ENCODE data around the gene SLC22A7.

SLC22A7 gene, protein sequence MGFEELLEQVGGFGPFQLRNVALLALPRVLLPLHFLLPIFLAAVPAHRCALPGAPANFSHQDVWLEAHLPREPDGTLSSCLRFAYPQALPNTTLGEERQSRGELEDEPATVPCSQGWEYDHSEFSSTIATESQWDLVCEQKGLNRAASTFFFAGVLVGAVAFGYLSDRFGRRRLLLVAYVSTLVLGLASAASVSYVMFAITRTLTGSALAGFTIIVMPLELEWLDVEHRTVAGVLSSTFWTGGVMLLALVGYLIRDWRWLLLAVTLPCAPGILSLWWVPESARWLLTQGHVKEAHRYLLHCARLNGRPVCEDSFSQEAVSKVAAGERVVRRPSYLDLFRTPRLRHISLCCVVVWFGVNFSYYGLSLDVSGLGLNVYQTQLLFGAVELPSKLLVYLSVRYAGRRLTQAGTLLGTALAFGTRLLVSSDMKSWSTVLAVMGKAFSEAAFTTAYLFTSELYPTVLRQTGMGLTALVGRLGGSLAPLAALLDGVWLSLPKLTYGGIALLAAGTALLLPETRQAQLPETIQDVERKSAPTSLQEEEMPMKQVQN

DNA sequence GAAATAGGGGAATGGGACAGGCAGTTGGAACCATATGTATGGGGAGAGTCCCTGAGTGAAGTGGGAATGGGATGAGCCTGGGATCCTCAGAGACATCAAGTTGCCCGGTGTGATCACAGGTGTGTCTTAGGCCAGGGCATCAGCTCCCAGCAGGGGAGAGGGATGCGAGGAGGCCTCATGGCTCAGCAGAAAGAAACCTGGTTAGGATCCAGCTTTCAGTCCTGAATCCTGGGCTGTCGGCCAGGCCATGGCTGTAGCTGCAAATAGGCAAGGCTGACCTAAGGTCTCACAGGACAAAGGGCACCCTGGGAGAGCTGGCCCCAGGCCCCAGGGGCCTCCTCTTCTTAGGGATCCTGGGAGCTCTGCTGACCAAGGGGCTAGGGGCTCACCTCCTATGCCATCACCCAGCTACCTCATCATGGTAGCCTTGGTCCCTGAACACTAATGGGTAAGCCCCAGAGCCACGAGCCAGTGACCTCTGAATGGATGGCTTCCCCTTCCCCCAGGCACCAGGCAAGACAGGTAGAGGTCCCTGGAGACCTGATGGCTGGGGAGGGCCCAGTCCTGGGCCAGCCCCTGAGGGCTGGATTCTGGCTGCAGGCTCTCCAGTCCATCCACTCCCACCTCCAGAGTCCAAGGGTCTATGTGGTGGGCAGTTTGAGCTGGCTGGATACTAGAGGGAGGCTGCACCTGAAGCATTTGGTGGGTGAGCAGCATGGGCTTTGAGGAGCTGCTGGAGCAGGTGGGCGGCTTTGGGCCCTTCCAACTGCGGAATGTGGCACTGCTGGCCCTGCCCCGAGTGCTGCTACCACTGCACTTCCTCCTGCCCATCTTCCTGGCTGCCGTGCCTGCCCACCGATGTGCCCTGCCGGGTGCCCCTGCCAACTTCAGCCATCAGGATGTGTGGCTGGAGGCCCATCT, at the start of gene SLC22A7:
TSS of gene SLC22A7 (plus strand) at position 617 of the 921 bp plus-strand sequence. CDS start at position 716, 99 bp downstream.
- DNase-seq = no peak

DNA sequence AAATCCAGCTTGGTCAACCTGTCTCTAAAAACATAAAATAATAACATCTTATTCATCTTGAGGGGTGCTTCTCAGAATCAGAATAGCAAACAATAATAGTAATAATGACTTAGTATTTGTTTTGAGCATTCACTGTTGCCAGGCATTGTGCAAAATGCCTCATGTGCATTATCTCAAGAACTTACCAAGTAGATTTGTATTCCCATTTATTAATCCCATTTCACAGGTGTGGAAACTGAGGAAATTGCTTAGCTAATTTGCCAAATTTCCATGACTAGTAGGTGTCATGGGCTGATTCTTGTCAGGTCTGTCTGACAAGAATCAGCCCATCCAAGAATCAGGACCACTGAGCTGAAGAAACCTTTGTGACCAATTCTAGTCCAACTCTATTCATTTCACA, 49.3 kb upstream of the SLC22A7 start:
- no peak for DNase-seq

DNA sequence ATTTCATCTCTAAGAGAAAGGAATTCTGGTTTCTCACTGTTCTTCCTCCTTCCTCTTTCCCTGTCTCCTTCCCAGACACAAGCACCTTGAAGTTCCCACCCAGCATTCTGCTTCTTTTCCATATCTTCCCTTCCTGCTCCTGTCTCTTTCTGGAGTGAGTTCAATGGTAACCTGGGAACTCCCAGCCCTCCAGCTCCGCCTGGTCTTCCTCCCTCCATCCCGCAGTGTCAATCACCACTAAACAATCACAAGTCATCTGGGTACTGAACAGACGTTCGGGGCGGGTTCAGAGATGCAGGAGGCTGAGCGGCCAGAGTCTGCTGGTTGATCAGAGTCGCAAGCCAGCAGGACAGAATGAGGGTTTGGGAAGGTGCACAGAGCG, 47.1 kb upstream of the SLC22A7 start:
- no peak for DNase-seq

DNA sequence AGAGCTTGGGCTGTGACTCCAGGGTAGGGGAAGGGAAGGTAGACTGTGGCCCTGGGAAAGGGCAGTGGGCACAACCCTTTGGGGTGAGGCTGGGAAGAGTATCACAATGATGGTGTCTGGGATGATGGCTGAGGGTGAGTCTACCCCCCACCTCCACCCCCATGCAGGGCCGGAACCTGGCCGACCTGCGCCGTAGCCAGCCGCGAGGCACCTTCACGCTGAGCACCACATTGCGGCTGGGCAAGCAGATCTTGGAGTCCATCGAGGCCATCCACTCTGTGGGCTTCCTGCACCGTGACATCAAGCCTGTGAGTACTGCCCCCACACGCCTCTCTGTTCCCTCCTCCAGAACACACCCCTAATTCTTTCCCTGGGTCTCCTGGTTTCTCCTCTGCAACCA, 44.7 kb upstream of the SLC22A7 start:
- no peak for DNase-seq

DNA sequence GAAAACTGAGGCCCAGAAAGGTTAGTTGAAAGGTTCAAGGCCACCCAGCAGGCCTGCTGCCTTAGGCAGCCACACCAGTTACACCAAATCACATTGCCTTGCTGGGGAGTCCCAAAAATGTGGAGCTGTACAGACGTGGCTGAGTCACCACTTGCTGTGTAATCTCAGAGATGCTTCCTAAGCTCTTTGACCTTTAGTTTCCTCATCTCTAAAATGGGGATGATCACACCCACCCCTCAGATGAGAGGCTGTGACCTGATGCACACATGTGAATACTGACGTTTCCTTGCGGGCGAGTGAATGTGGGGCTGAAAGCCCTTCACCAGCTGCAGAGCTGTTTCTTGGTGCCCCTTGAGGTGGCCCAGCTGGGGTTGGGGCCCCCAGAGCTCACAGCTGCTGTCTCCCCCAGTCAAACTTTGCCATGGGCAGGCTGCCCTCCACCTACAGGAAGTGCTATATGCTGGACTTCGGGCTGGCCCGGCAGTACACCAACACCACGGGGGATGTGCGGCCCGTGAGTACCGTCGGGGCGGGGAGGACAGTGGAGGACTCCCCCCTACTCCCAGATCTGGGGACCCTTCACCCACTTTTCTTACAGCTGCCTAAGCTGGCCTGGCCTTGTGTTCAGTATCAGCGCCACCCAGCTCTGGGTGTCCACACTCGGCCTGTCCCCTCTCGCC, 43.8 kb upstream of the SLC22A7 start:
- DNase-seq = no peak

DNA sequence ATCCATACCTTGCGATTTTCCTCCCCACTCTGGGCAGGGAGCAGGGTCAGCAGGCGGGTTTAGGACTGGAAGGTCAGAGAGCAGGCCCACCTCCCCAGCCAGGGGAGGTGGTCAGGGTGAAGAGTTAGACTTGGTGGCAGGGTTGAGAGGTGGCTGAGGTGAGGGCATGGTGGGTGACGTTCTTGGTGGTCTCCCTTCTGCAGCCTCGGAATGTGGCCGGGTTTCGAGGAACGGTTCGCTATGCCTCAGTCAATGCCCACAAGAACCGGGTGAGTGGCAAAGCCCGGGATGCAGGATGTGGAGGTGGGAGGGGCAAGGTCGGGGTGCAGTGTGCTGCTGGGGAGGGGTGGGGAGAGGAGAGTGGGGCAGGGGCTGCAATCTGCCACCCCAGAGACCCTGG, 43.2 kb upstream of the SLC22A7 start:
- DNase-seq = no peak

DNA sequence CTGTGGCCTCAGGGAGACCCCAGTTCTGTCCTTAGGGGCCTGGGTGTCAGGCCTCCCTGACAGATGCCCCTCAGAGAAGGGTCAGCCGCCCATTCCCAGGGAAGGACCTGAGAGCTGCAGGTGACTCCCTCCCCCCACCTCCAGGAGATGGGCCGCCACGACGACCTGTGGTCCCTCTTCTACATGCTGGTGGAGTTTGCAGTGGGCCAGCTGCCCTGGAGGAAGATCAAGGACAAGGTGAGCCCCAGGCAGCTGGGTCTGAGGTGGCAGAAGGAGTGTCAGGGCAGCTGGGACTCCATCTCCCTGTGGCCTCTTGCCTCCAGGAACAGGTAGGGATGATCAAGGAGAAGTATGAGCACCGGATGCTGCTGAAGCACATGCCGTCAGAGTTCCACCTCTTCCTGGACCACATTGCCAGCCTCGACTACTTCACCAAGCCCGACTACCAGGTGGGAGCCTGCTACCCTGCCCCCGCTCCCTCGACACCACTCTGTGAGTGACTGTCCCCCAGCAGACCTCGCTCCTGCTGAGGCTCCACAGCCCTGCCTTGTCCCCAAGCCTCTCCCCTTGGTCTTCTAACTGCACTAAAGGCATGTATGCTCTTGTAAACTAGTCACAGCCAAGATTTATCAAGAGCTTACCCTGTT, 42.5 kb upstream of the SLC22A7 start:
- no peak for DNase-seq

DNA sequence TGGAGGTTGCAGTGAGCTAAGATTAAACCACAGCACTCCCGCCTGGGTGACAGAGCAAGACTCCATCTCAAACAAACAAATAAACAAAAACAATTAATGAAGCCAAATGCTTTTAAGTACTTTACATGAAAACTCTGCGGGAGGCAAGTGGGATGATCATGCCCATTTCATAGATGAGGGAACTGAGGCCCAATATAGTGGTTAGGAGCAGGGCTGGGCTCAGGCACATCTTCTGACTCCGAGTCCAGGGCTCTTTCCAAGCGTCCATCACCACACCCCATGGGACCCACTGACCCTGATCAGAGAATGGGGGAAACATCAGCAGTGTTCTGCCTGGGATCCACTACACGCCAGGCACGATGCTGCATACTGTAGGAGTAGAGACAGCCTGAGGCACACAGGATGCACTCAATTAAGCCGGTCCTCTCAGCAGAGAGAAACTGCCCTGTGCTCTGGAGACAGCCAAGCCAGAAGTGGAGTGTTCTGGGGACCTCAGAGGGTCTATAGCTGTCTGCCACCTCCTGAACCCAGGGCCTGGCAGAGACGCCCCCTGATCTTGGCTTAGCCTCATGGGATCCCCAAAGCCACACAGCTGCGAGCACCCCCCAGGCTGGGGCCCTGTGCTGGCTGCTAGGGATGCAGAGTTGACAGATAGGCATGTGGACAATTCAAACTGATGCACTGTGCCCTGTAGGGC, 41.2 kb upstream of the SLC22A7 start:
- no peak for DNase-seq

DNA sequence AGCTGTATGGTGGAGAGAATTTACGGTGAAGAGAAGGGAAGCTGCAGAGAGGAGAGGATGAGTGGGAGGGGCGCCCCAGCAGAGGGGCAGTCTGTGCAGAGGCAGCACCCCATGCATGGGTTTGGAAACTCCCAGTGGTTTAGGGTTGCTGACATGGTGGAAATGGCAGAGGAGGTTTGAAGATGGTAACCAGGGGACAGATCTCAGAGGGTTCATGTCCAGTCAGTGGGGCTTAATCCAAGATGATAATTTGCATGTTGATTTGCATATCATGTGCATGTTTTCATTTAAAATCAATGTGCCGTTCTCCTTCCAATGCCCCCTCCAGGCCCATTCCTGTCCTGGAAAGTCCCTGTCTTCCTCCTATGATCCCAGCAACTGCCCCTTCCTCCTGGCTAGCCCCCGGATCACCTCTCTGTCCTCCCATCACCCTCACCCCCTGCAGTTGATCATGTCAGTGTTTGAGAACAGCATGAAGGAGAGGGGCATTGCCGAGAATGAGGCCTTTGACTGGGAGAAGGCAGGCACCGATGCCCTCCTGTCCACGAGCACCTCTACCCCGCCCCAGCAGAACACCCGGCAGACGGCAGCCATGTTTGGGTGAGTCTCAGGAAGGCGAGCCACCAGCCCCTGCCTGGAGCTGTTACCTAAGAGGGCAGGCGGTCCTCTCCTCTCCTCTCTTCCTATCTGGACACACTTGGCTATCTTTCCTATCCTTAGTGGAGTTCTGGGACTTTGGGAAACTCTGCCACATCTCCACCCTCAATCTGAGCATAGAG, 40.5 kb upstream of the SLC22A7 start:
- DNase-seq = no peak

DNA sequence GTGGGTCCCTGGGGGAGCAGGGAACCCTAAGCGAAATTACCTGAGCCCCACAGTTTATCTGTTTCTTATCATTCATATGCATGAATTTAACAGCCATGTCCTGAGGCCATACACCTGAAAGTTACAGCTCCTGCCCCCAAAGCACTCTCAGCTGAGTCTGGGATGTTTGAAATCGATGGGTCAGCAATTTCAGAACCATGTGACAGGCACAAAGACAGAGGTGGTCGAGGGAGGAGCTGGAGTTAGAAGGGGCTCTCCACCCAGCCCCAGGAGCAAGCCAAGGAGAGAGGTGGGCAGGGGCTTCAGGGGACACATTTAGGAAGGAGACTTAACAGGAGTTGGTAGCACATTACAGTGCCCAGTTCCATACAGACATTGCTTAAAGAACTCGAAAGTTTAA, 39.9 kb upstream of the SLC22A7 start:
- DNase-seq = no peak

DNA sequence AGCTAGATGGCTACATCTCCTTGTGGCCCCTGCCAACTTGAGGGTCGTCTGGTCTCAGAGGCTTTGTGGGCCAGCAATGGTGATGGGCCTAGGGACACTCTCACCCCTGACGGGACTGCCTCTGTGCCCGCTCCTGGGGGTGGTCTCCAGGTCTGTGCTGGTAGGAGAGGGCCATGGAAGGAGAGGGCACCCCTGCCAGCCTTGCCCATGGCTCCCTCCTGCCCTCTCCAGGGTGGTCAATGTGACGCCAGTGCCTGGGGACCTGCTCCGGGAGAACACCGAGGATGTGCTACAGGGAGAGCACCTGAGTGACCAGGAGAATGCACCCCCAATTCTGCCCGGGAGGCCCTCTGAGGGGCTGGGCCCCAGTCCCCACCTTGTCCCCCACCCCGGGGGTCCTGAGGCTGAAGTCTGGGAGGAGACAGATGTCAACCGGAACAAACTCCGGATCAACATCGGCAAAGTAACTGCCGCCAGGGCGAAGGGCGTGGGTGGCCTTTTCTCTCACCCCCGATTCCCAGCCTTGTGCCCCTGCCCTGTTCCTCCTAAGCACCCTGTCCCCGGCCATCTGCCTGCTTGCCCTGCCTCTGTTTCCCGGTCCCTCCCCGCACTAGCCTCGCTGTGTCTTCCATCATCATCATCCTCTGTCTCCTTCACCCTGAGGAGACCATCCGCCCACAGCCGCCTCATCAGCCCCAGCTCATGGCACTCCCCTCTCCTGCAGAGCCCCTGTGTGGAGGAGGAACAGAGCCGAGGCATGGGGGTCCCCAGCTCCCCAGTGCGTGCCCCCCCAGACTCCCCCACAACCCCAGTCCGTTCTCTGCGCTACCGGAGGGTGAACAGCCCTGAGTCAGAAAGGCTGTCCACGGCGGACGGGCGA, 39.0 kb upstream of the SLC22A7 start:
- DNase-seq = no peak

DNA sequence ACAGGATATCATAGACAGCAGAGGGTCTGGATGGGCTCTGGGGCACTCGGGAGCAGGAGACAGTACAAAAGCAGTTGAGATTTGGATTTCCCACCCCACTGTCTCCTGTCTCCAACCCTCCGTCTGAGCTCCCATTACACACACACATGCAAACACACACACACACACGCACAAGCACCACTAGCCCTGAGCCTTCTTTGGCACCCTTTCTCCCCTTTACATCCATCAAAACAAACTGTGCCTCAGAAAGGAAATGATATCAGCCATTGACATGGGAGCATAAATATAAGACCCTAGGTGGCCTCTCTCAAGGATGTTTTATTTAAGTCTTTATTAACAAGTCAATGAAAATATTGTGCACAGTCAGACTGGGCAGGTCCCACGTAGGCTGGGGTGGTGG, 37.3 kb upstream of the SLC22A7 start:
- no peak for DNase-seq

DNA sequence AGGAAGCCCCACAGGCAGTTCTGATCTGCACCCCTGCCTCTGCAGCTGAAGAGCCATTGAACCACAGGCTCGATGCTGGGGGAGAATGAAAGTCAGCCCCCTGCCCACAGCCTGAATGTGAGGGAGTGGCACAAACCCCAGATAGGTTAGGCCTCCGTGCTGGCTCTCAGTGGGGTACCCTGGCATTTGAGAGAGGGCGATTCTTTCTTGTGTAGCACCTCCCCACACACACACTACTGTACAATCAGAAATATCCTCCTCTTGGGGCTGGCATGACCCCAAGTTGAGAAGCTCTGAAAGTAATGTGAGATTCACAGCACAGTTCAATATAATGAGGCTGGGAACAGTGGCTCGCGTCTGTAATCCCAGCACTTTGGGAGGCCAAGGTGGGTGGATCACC, 36.9 kb upstream of the SLC22A7 start:
- no peak for DNase-seq

DNA sequence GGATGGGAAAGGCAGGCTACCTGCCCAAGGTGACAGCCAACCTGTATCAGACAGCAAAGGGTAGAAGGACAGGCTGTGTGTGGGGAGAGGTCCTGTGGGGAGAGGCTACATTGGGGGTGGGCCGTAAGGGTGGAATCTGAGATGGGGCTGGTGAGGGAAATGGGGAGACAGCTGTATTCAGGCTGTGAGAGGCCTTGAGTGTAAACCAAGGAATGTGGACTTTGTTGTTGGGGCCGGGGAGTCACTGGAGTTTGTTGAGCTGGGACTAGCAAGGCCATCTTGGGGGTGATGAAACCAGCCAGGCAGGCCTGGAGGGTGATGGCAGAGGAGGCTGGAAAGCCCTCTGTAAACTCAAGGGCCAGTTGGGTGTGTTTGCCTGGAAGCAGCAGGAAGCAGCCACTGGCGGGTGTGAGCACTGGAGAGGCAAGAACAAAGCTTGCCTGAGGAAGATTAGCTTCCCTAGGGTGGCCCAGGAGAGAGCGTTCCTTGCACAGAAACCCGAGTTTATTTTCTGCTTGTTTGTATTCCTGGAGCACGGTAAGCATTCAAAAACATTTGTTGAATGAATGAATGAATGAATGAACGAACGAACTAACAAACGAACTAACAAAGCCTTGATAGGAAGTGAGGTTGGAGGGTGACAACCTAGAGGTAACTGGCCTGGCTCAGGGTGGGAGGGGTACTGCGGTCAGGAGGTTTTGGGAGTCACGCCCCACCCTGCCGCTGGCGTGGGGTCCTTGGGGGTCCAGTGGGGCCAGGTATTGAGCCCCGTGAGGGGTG, 35.9 kb upstream of the SLC22A7 start:
- DNase-seq = no peak

DNA sequence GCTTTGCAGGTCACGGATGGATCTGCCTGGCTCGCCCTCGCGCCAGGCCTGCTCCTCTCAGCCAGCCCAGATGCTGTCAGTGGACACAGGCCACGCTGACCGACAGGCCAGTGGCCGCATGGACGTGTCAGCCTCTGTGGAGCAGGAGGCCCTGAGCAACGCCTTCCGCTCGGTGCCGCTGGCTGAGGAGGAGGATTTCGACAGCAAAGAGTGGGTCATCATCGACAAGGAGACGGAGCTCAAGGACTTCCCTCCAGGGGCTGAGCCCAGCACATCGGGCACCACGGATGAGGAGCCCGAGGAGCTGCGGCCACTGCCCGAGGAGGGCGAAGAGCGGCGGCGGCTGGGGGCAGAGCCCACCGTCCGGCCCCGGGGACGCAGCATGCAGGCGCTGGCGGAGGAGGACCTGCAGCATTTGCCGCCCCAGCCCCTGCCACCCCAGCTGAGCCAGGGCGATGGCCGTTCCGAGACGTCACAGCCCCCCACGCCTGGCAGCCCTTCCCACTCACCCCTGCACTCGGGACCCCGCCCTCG, 35.2 kb upstream of the SLC22A7 start:
- no peak for DNase-seq

DNA sequence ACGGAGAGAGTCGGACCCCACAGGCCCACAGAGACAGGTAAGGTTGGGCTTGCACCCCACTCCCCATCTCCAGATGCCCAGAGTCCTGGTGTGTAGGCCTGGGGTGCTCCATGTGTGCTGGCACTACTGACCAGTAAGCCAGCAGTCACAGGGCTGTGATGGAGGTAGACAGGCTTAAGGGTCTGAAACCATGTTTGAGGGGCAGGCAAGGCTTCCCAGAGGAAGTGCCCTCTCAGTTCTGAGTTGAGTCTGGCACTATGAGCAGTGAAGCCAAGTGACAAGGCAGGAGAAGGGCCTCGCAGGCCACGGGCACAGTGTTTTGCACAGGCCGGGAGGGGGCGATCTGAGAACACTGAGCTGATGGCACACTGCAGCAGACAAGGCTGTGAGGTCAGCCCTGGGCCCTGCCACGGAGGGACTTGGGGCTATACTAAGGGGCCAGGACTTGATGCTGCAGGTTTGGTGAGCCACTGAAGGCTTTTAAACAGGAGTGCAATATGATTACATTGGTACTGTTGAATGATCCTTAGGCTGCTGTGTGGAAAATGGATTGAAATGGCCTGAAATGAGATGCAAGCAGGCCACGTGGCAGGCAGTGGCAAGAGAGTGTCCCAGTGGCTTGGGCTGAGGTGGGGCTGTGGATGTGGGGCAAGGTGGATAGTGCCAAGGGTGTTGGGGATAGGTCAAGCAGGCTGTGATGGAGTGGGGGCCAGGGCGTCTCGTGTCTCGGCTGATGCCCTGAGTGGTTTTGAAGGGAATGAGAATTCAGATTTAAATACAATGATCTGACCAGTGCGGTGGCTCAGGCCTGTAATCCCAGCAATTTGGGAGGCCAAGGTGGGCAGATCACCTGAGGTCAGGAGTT, 34.5 kb upstream of the SLC22A7 start:
- peak; percentile 66 for DNase-seq

DNA sequence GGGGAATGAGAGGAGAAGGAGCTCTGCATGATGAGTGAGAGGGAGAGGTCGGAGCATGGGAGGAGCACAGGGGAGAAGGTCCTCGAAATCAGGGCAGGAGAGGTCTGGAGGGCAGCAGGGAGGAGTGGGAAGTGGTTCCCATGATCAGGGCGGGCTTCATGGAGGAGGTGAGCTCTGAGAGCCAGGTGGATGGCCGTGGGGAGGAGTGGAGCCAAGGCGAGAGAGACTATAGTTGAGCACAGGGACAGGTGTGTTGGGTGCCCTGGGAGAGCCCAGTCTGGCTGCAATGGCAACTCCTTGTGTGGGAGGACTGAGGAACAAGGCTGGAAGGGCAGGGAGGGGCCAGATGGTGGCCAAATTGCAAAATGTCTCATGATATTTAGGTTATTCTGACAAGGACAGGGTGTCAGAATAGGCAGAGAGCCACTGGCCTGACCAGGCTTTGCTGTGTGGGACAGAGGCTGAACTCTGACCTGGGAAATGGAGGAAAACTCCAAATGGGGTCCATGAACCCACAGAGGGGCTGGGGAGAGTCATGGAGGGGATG, 33.4 kb upstream of the SLC22A7 start:
- DNase-seq = no peak

DNA sequence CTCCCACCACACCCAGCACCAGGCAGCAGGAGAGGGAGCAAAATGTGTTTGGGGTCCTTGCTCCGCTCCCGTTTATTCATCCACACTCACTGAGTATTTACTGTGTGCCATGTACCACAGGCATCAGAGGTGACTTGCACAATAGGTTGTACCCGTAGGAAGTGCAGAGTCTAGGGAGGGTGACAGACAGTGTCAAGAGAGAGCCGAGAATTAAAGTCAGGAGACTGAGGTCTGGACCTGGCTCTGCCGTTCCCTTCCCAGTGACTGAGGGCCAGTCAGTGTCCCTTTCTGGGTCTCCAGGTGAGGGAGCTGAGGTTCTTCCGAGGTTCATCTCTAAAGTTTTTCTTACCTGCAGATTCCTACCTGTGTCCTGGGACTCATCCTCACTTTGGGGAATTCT, 32.5 kb upstream of the SLC22A7 start:
- no peak for DNase-seq

Measured in activated CD4-positive, alpha-beta T cell treated with anti-CD3 and anti-CD28 coated beads for 1 hour (primary cell).